HepG2 (cell line): ENCODE measurements around the gene DACH2.

ENCODE experiments used
- CTCF ChIP-seq: sonication (generic); formaldehyde crosslinking; IDR thresholded peaks from 2 replicates; pipeline ENCODE4 v1.5.0; 2020; ENCODE audit warnings: mild to moderate bottlenecking, missing genetic modification reagents, moderate library complexity
- ELK4 ChIP-seq: sonication (generic); formaldehyde crosslinking; IDR thresholded peaks from 2 replicates; pipeline ENCODE4 v1.9.0; 2021; ENCODE audit warnings: missing genetic modification reagents, borderline replicate concordance
- HCFC1 ChIP-seq: fragments of 150-350 bp; IDR thresholded peaks from 2 replicates; pipeline ENCODE4 v1.6.1; 2014; ENCODE audit warnings: low read depth, low read length
- KLF11 ChIP-seq: IDR thresholded peaks from 2 replicates; pipeline ENCODE4 v1.6.1; 2016; ENCODE audit warnings: missing compliant biosample characterization
- NCOA1 ChIP-seq: sonication (generic); formaldehyde crosslinking; IDR thresholded peaks from 2 replicates; pipeline ENCODE4 v1.9.0; 2021; ENCODE audit warnings: missing genetic modification reagents
- PRDM10 ChIP-seq: sonication (generic); formaldehyde crosslinking; IDR thresholded peaks from 2 replicates; pipeline ENCODE4 v1.4.0; 2020; ENCODE audit warnings: low read depth, missing genetic modification reagents
- RFX1 ChIP-seq: fragments of 450-650 bp; IDR thresholded peaks from 2 replicates; pipeline ENCODE4 v1.6.1; 2017
- RFX5 ChIP-seq: IDR thresholded peaks from 2 replicates; pipeline ENCODE4 v1.6.1; 2011; ENCODE audit warnings: low read depth, low read length, improper control_type of control experiment
- TCF7 ChIP-seq: sonication (generic); IDR thresholded peaks from 2 replicates; pipeline ENCODE4 v1.6.1; 2016; ENCODE audit warnings: antibody characterized with exemption, low read depth
- XRCC5 ChIP-seq: fragments of 200-400 bp; formaldehyde crosslinking; optimal IDR thresholded peaks from 2 replicates; pipeline ENCODE3; 2017; ENCODE audit warnings: mild to moderate bottlenecking, low read length

- TF ChIP-seq NCOA1 (no peak), RFX1 (no peak), ELK4 (CRISPR knock-in tag) (no peak), TCF7 (no peak), PRDM10 (CRISPR knock-in tag) (no peak), XRCC5 (no peak), CTCF (CRISPR knock-in tag) (no peak), HCFC1 (no peak), KLF11 (no peak), RFX5 (no peak)
These were observed 6.5 kb upstream of the DACH2 start for GRCh38 chrX:86141786-86142185.
